Loucy (cell line): ENCODE results near the gene MYO1E.

Source experiments
- H2AFZ ChIP-seq: fragments of 200-600 bp; sonication (generic); 2 replicates; pipeline ENCODE4 v1.6.0; 2016; ENCODE audit warnings: antibody characterized with exemption, mild to moderate bottlenecking, low read length, moderate library complexity
- H3F3A ChIP-seq: fragments of 200-600 bp; 2 replicates; pipeline ENCODE4 v1.6.0; 2016; ENCODE audit warnings: antibody characterized with exemption, low read depth, mild to moderate bottlenecking
- H3K27me3 ChIP-seq: fragments of 200-600 bp; sonication (generic); 2 replicates; pipeline ENCODE4 v1.6.1; 2014; ENCODE audit warnings: low read length, mild to moderate bottlenecking; ENCODE audit not compliant: insufficient read depth, poor library complexity, severe bottlenecking
- H3K36me3 ChIP-seq: fragments of 200-600 bp; sonication (generic); 2 replicates; pipeline ENCODE4 v1.6.1; 2016; ENCODE audit warnings: low read length; ENCODE audit not compliant: insufficient read depth
- H3K4me1 ChIP-seq: fragments of 200-600 bp; sonication (generic); 2 replicates; pipeline ENCODE4 v1.5.1; 2014; ENCODE audit warnings: low read length, mild to moderate bottlenecking; ENCODE audit not compliant: insufficient read depth, poor library complexity, severe bottlenecking
- H3K4me2 ChIP-seq: fragments of 200-600 bp; sonication (generic); 2 replicates; pipeline ENCODE4 v1.6.0; 2014; ENCODE audit warnings: antibody characterized with exemption, low read length, low read depth, mild to moderate bottlenecking; ENCODE audit not compliant: poor library complexity, severe bottlenecking
- H3K4me3 ChIP-seq: fragments of 200-600 bp; sonication (generic); 2 replicates; pipeline ENCODE4 v1.5.1; 2014; ENCODE audit warnings: low read length, mild to moderate bottlenecking, mixed read lengths; ENCODE audit not compliant: poor library complexity, severe bottlenecking
- H3K79me2 ChIP-seq: fragments of 200-600 bp; sonication (generic); 2 replicates; pipeline ENCODE4 v1.6.1; 2014; ENCODE audit warnings: low read length; ENCODE audit not compliant: insufficient read depth
- H3K9ac ChIP-seq: fragments of 200-600 bp; sonication (generic); 2 replicates; pipeline ENCODE4 v1.6.0; 2014; ENCODE audit warnings: mild to moderate bottlenecking, low read depth, low read length, moderate library complexity; ENCODE audit not compliant: poor library complexity, severe bottlenecking
- H3K9me2 ChIP-seq: fragments of 200-600 bp; sonication (generic); replicated peaks from 2 replicates; pipeline ENCODE4 v1.6.1; 2016; ENCODE audit warnings: low read depth, low read length, mixed read lengths
- H3K9me3 ChIP-seq: fragments of 200-600 bp; sonication (generic); 2 replicates; pipeline ENCODE4 v1.6.1; 2014; ENCODE audit warnings: mild to moderate bottlenecking, antibody characterized with exemption, low read length, low read depth; ENCODE audit not compliant: insufficient read depth
- H4K20me1 ChIP-seq: fragments of 200-600 bp; sonication (generic); 2 replicates; pipeline ENCODE4 v1.6.0; 2014; ENCODE audit warnings: antibody characterized with exemption, low read length, mild to moderate bottlenecking; ENCODE audit not compliant: insufficient read depth, poor library complexity, severe bottlenecking
- CTCF ChIP-seq: fragments of 200-600 bp; sonication (generic); conservative IDR thresholded peaks from 2 replicates; pipeline ENCODE4 v1.5.1; 2014; ENCODE audit warnings: mild to moderate bottlenecking, antibody characterized with exemption, low read length
- EZH2phosphoT487 ChIP-seq: fragments of 200-600 bp; IDR thresholded peaks from 2 replicates; pipeline ENCODE4 v1.6.1; 2018; ENCODE audit warnings: antibody characterized with exemption, mild to moderate bottlenecking, moderate library complexity, borderline replicate concordance

Gene MYO1E

GRCh38 chr15:59237924-59238331 lies 134.7 kb downstream of the MYO1E start:
- no peaks in the 10 kb centered on the region for H4K20me1 ChIP-seq
- H3K4me3 ChIP-seq = no peak overlapping the region
- no peak for TF ChIP-seq EZH2phosphoT487
- no peak for TF ChIP-seq CTCF
- H3K9me3 ChIP-seq = no peaks in the 10 kb centered on the region
- H3K9ac ChIP-seq = no peak overlapping the region
- H3K79me2 ChIP-seq = no peaks in the 10 kb centered on the region
- H2AFZ ChIP-seq = no peak overlapping the region
- H3K4me1 ChIP-seq = no peaks in the 10 kb centered on the region
- H3K27me3 ChIP-seq = no peaks in the 10 kb centered on the region
- H3F3A ChIP-seq = no peaks in the 10 kb centered on the region
- H3K36me3 ChIP-seq = no peaks in the 10 kb centered on the region
- H3K9me2 ChIP-seq = no peaks in the 10 kb centered on the region
- no peak overlapping the region for H3K4me2 ChIP-seq

GRCh38 chr15:59237119-59237855 lies 135.4 kb downstream of the MYO1E start:
- Histone ChIP-seq H3K9me3 (no peaks in the 10 kb centered on the region), H3K79me2 (no peaks in the 10 kb centered on the region), H3K4me2 (no peak overlapping the region), H3K4me3 (no peak overlapping the region), H3K27me3 (no peaks in the 10 kb centered on the region), H3K4me1 (no peaks in the 10 kb centered on the region), H3K9me2 (no peaks in the 10 kb centered on the region), H3F3A (no peaks in the 10 kb centered on the region), H4K20me1 (no peaks in the 10 kb centered on the region), H2AFZ (no peak overlapping the region), H3K9ac (no peak overlapping the region), H3K36me3 (no peaks in the 10 kb centered on the region)
- no peak for TF ChIP-seq CTCF
- no peak for TF ChIP-seq EZH2phosphoT487

GRCh38 chr15:59236394-59236793 lies 136.3 kb downstream of the MYO1E start:
- H3K4me2 ChIP-seq = no peak overlapping the region
- H4K20me1 ChIP-seq = no peaks in the 10 kb centered on the region
- TF ChIP-seq EZH2phosphoT487 (no peak), CTCF (no peak)
- no peaks in the 10 kb centered on the region for H3K4me1 ChIP-seq
- no peaks in the 10 kb centered on the region for H3F3A ChIP-seq
- H3K9ac ChIP-seq = no peak overlapping the region
- no peak overlapping the region for H2AFZ ChIP-seq
- H3K79me2 ChIP-seq = no peaks in the 10 kb centered on the region
- H3K27me3 ChIP-seq = no peaks in the 10 kb centered on the region
- no peaks in the 10 kb centered on the region for H3K9me2 ChIP-seq
- H3K36me3 ChIP-seq = no peaks in the 10 kb centered on the region
- no peaks in the 10 kb centered on the region for H3K9me3 ChIP-seq
- no peak overlapping the region for H3K4me3 ChIP-seq
